Right lobe of liver (tissue), 4 donors: Measurements from ENCODE around the gene FRMPD4.

Experiments
- CTCF ChIP-seq, 4 donors: fragments of 200-600 bp in 3 of 4; fragments of 450-650 bp in 1 of 4; IDR thresholded peaks; one replicate each; pipeline versions ENCODE4 v1.5.1 to v1.8.0; 2016 to 2022; ENCODE audit warnings: antibody characterized with exemption in 4 of 4, mild to moderate bottlenecking in 2 of 4
- POLR2A ChIP-seq: fragments of 450-650 bp; IDR thresholded peaks from one replicate; pipeline ENCODE4 v1.6.1; 2017; ENCODE audit warnings: antibody characterized with exemption, mild to moderate bottlenecking
- donor health status: DM: no; HTN: no; CAD: no.
- donor health status: DM: no; HTN: no; CAD: no.
- donor health status: DM: no; HTN: yes; CAD: no.

- no peak for TF ChIP-seq CTCF (IDR thresholded peaks at IDR 0.05)
- no peak for TF ChIP-seq POLR2A
Measured at GRCh38 chrX:12378253-12378652, 240.0 kb downstream of the FRMPD4 start.
